A549 (cell line): Measurements from ENCODE around the gene CD300E. TPM values are rescaled to one million over a fixed set of nuclear protein-coding genes. Genes with fewer than 3 reads are reported as not detected.

ENCODE experiments used
- ATAC-seq, 2 experiments: fragments of 200-7000 bp in 1 of 2; fragments of >200 bp in 1 of 2; cut with Nextera tagmentation in 1 of 2; cut with Tn5 transposase in 1 of 2; 3 replicates each; pipeline versions ENCODE4 v1.8.0 to v1.9.1; 2018 to 2020; ENCODE audit warnings: mild to moderate bottlenecking in 1 of 2, moderate library complexity in 1 of 2
- CTCF ChIA-PET: fragments of 300-600 bp; sonication (Branson Sonifier 250); formaldehyde crosslinking; extraction: SDS; loops from one replicate; lab custom pipeline; 2021; ENCODE audit warnings: antibody characterized with exemption, inconsistent platforms; lab: Yijun Ruan, JAX
- POLR2A ChIA-PET: fragments of 350-600 bp; formaldehyde crosslinking; extraction: SDS; loops from one replicate; lab custom pipeline; 2021; ENCODE audit warnings: antibody characterized with exemption, inconsistent platforms; lab: Yijun Ruan, JAX
- DNase-seq, 2 experiments: peaks; one replicate each; pipeline versions ENCODE4 v3.0.0 to v3.0.0-alpha.2; 2011 to 2016; ENCODE audit warnings: low read depth in 1 of 2, low spot score in 1 of 2
- FAIRE-seq: peaks from 2 replicates; lab custom pipeline; 2011; peaks lifted over from hg19 to GRCh38; lab: Jason Lieb, UNC
- H3K27ac ChIP-seq, 2 experiments: fragments of >200 bp; sonication (Bioruptor Twin); formaldehyde crosslinking; 3 replicates each; pipeline ENCODE4 v1.5.1; 2016 to 2017
- H3K4me1 ChIP-seq: fragments of >200 bp; sonication (Bioruptor Twin); formaldehyde crosslinking; 3 replicates; pipeline ENCODE4 v1.6.1; 2016
- H3K4me2 ChIP-seq: fragments of >200 bp; sonication (Bioruptor Twin); formaldehyde crosslinking; 3 replicates; pipeline ENCODE4 v1.6.1; 2016
- H3K4me3 ChIP-seq: fragments of >200 bp; sonication (Bioruptor Twin); formaldehyde crosslinking; 3 replicates; pipeline ENCODE4 v1.5.1; 2016
- H3K9me3 ChIP-seq: fragments of >200 bp; sonication (Bioruptor Twin); formaldehyde crosslinking; 3 replicates; pipeline ENCODE4 v1.6.1; 2016
- BHLHE40 ChIP-seq: IDR thresholded peaks from 2 replicates; pipeline ENCODE4 v1.6.1; 2012; ENCODE audit warnings: low read depth, low read length, inconsistent platforms
- CBX2 ChIP-seq: fragments of 200-600 bp; sonication (generic); IDR thresholded peaks from 2 replicates; pipeline ENCODE4 v1.6.1; 2016; ENCODE audit warnings: low read depth, mild to moderate bottlenecking, borderline replicate concordance
- CBX8 ChIP-seq: fragments of 200-600 bp; sonication (generic); IDR thresholded peaks from 2 replicates; pipeline ENCODE4 v1.6.1; 2016
- CTCF ChIP-seq: fragments of >200 bp; sonication (Bioruptor Twin); formaldehyde crosslinking; IDR thresholded peaks from 3 replicates; pipeline ENCODE4 v1.5.1; 2016
- EP300 ChIP-seq, 2 experiments: fragments of >200 bp; sonication (Bioruptor Twin); formaldehyde crosslinking; IDR thresholded peaks; 2 replicates in 1 of 2; 3 replicates in 1 of 2; pipeline ENCODE4 v1.6.1; 2016 to 2017
- ESRRA ChIP-seq: fragments of 150-350 bp; IDR thresholded peaks from 2 replicates; pipeline ENCODE4 v1.6.1; 2014; ENCODE audit warnings: mild to moderate bottlenecking, low read length, borderline replicate concordance
- FOSL2 ChIP-seq, 2 experiments: fragments of 450-650 bp in 1 of 2; fragments of >200 bp in 1 of 2; sonication (Bioruptor Twin) in 1 of 2; formaldehyde crosslinking; IDR thresholded peaks; 2 replicates each; pipeline versions ENCODE4 v1.5.0 to v1.6.1; 2016 to 2020; ENCODE audit warnings: mild to moderate bottlenecking in 1 of 2, moderate library complexity in 1 of 2
- GATA3 ChIP-seq: IDR thresholded peaks from 2 replicates; pipeline ENCODE4 v1.6.1; 2012; ENCODE audit warnings: borderline replicate concordance
- HDAC2 ChIP-seq: fragments of 200-600 bp; sonication (generic); IDR thresholded peaks from 2 replicates; pipeline ENCODE4 v1.6.1; 2016
- HEYL ChIP-seq: fragments of 250-450 bp; sonication (Bioruptor Pico); IDR thresholded peaks from 2 replicates; pipeline ENCODE4 v1.8.0; 2021; ENCODE audit warnings: mild to moderate bottlenecking, moderate library complexity
- HOXA7 ChIP-seq: fragments of 250-450 bp; sonication (Bioruptor Pico); IDR thresholded peaks from 2 replicates; pipeline ENCODE4 v1.5.0; 2020; ENCODE audit warnings: mild to moderate bottlenecking, moderate library complexity
- HOXB13 ChIP-seq: fragments of 250-450 bp; sonication (Bioruptor Pico); IDR thresholded peaks from 2 replicates; pipeline ENCODE4 v1.5.0; 2020; ENCODE audit warnings: low read depth, mild to moderate bottlenecking, moderate library complexity
- JUNB ChIP-seq: fragments of >200 bp; sonication (Bioruptor Twin); formaldehyde crosslinking; IDR thresholded peaks from 2 replicates; pipeline ENCODE4 v1.6.1; 2016
- MAFK ChIP-seq: fragments of 450-650 bp; IDR thresholded peaks from 2 replicates; pipeline ENCODE4 v1.6.1; 2014; ENCODE audit not compliant: partially characterized antibody
- PHF8 ChIP-seq: fragments of 200-600 bp; sonication (generic); IDR thresholded peaks from 2 replicates; pipeline ENCODE4 v1.6.1; 2016; ENCODE audit warnings: low read depth, mild to moderate bottlenecking, antibody characterized with exemption, moderate library complexity, borderline replicate concordance
- POLR2A ChIP-seq: IDR thresholded peaks from 2 replicates; pipeline ENCODE4 v1.6.1; 2012; ENCODE audit warnings: mild to moderate bottlenecking, low read length
- RARB ChIP-seq: fragments of 250-450 bp; sonication (Bioruptor Pico); IDR thresholded peaks from 2 replicates; pipeline ENCODE4 v1.8.0; 2021; ENCODE audit warnings: mild to moderate bottlenecking, moderate library complexity
- RCOR1 ChIP-seq: fragments of 150-350 bp; IDR thresholded peaks from 2 replicates; pipeline ENCODE4 v1.6.1; 2014; ENCODE audit warnings: antibody characterized with exemption, low read length, low read depth
- RNF2 ChIP-seq: fragments of 200-600 bp; sonication (generic); IDR thresholded peaks from 2 replicates; pipeline ENCODE4 v1.6.1; 2016; ENCODE audit warnings: low read depth, mild to moderate bottlenecking, antibody characterized with exemption, moderate library complexity, borderline replicate concordance
- SMC3 ChIP-seq: fragments of >200 bp; sonication (Bioruptor Twin); formaldehyde crosslinking; IDR thresholded peaks from 3 replicates; pipeline ENCODE4 v1.6.1; 2018; ENCODE audit warnings: inconsistent platforms
- TFCP2L1 ChIP-seq: fragments of 250-450 bp; sonication (Bioruptor Pico); IDR thresholded peaks from 2 replicates; pipeline ENCODE4 v1.5.0; 2021; ENCODE audit warnings: mild to moderate bottlenecking
- ZC3H11A ChIP-seq: fragments of 450-650 bp; IDR thresholded peaks from 2 replicates; pipeline ENCODE4 v1.6.1; 2014; ENCODE audit warnings: antibody characterized with exemption, mild to moderate bottlenecking
- ZSCAN20 ChIP-seq: fragments of 250-450 bp; sonication (Bioruptor Pico); IDR thresholded peaks from 2 replicates; pipeline ENCODE4 v1.8.0; 2022; ENCODE audit warnings: mild to moderate bottlenecking, moderate library complexity
- WGBS: methylation state at CpG from one replicate; pipeline ENCODE4 v1.1.6; 2017; ENCODE audit errors: missing lambda C conversion rate; 5-methylcytosine and 5-hydroxymethylcytosine counted together
- polyA plus RNA-seq, 4 experiments: library from polyadenylated mRNA; depleted of rRNA in 3 of 4; stranded (reverse); fragments of >200 nt; fragmentation: RNase III in 1 of 4; extraction: RNeasy Plus Mini Kit Qiagen cat#74134 plus additional on column Dnase treatment in 1 of 4; gene quantifications; 2 replicates in 3 of 4; 3 replicates in 1 of 4; pipeline ENCODE4 v1.2.3, GENCODE V29; 2011 to 2017

Gene CD300E
- polyA plus RNA-seq, 2 of the 4 experiments (the other 2 are of a cell fraction) = not detected

GRCh38 chr17:74642995-74643394, 19.5 kb upstream of the CD300E start:
- TF ChIP-seq ZC3H11A = no peak
- no peak for TF ChIP-seq RARB
- no peak for TF ChIP-seq PHF8
- no peak for TF ChIP-seq BHLHE40
- Histone ChIP-seq H3K4me2 (no peak overlapping the region), H3K4me3 (no peak overlapping the region), H3K9me3 (0 out of 3 replicates have a peak, but pooled peaks cover 2% of the 10 kb centered on the region), H3K27ac (no peak overlapping the region), H3K4me1 (no peaks in the 10 kb centered on the region)
- no peak for FAIRE-seq
- POLR2A ChIA-PET = no interaction called here
- DNase-seq = no peak
- CTCF ChIA-PET = interaction anchor here (1.6 to 1.9 kb wide), 2 partner anchors 14 to 15 kb away, joined by 5 to 7 read pairs; no protein-coding TSS in a partner anchor
- 40% methylated on average over 7 of the region's 7 CpGs for WGBS
- ATAC-seq = no peak

GRCh38 chr17:74642556-74642955, 19.0 kb upstream of the CD300E start:
- Histone ChIP-seq H3K4me3 (no peak overlapping the region), H3K4me1 (no peaks in the 10 kb centered on the region), H3K4me2 (no peak overlapping the region), H3K27ac (no peak overlapping the region), H3K9me3 (0 out of 3 replicates have a peak, but pooled peaks cover 2% of the 10 kb centered on the region)
- DNase-seq (no peak), FAIRE-seq (no peak), ATAC-seq (no peak)
- ChIA-PET POLR2A (no interaction called here), CTCF (interaction anchor here (1.6 to 1.9 kb wide), 2 partner anchors 14 to 15 kb away, joined by 5 to 7 read pairs; no protein-coding TSS in a partner anchor)
- WGBS = 20% methylated on average over 4 of the region's 4 CpGs
- TF ChIP-seq SMC3 (no peak), RNF2 (no peak), PHF8 (no peak), RCOR1 (no peak), HOXA7 (CRISPR knock-in tag) (no peak)

- WGBS = 25% methylated on average over 2 of the region's 2 CpGs
Measured at GRCh38 chr17:74641958-74642298, 18.4 kb upstream of the CD300E start.

GRCh38 chr17:74641224-74641957, 17.9 kb upstream of the CD300E start:
- 0 out of 3 replicates have a peak, but pooled peaks cover 2% of the 10 kb centered on the region for H3K9me3 ChIP-seq
- 28% methylated on average over 6 of the region's 6 CpGs for WGBS
- no peak overlapping the region for H3K4me3 ChIP-seq
- DNase-seq (no peak), ATAC-seq (no peak), FAIRE-seq (no peak)
- no peak overlapping the region for H3K4me2 ChIP-seq
- CTCF ChIA-PET = interaction anchor here (1.4 to 1.6 kb wide), 2 partner anchors 13 to 16 kb away, joined by 5 to 6 read pairs; no protein-coding TSS in a partner anchor
- TF ChIP-seq HDAC2 (no peak), HOXB13 (CRISPR knock-in tag) (no peak), POLR2A (no peak), FOSL2 (IDR thresholded peaks at IDR 0.05) (no peak), FOSL2 (CRISPR knock-in tag; IDR thresholded peaks at IDR 0.05) (no peak), GATA3 (no peak), CBX8 (no peak), EP300 (IDR thresholded peaks at IDR 0.05) (no peak)
- no peak overlapping the region for H3K27ac ChIP-seq
- POLR2A ChIA-PET = no interaction called here
- no peaks in the 10 kb centered on the region for H3K4me1 ChIP-seq

More at GRCh38 chr17:74641958-74642298, 18.4 kb upstream of the CD300E start:
- DNase-seq (no peak), FAIRE-seq (no peak), ATAC-seq (no peak)
- Histone ChIP-seq H3K4me1 (no peaks in the 10 kb centered on the region), H3K4me3 (no peak overlapping the region), H3K4me2 (no peak overlapping the region), H3K27ac (no peak overlapping the region), H3K9me3 (0 out of 3 replicates have a peak, but pooled peaks cover 2% of the 10 kb centered on the region)
- POLR2A ChIA-PET = no interaction called here
- TF ChIP-seq MAFK = peak; percentile 85
- no peak for TF ChIP-seq HEYL
- TF ChIP-seq EP300 (IDR thresholded peaks at IDR 0.05) = no peak
- CTCF ChIA-PET = interaction anchor here (1.6 to 1.9 kb wide), 2 partner anchors 14 to 15 kb away, joined by 5 to 7 read pairs; no protein-coding TSS in a partner anchor

- ATAC-seq (no peak), FAIRE-seq (no peak), DNase-seq (no peak)
- ChIA-PET CTCF (interaction anchor here (0.9 kb wide), 1 partner anchor 18 kb away, joined by 3 read pairs; no protein-coding TSS in a partner anchor), POLR2A (no interaction called here)
- no peak overlapping the region for H3K27ac ChIP-seq
- no peak overlapping the region for H3K4me3 ChIP-seq
- H3K9me3 ChIP-seq = 0 out of 3 replicates have a peak, but pooled peaks cover 2% of the 10 kb centered on the region
- TF ChIP-seq POLR2A = no peak
- TF ChIP-seq HOXA7 (CRISPR knock-in tag) = no peak
- TF ChIP-seq EP300 (IDR thresholded peaks at IDR 0.05) = no peak
- TF ChIP-seq ESRRA = no peak
- TF ChIP-seq HEYL = no peak
- TF ChIP-seq ZSCAN20 (CRISPR knock-in tag) = no peak
- no peak for TF ChIP-seq JUNB
- no peak for TF ChIP-seq TFCP2L1 (CRISPR knock-in tag)
- TF ChIP-seq CBX2 = no peak
- no peak for TF ChIP-seq CTCF
- TF ChIP-seq ZC3H11A = no peak
- TF ChIP-seq, all 56 proteins: peak for 0
- Histone ChIP-seq H3K4me2 (no peak overlapping the region), H3K4me1 (no peaks in the 10 kb centered on the region)
- WGBS = 36% methylated on average over 10 of the region's 10 CpGs
Measured at GRCh38 chr17:74639704-74640151, 16.2 kb upstream of the CD300E start.
